Measurements from ENCODE around the gene CPNE6. TPM values are rescaled to one million over a fixed set of nuclear protein-coding genes. Genes with fewer than 3 reads are reported as not detected.

CPNE6 gene
- total RNA-seq, 1 donor from 2014 or later: not detected

DNA sequence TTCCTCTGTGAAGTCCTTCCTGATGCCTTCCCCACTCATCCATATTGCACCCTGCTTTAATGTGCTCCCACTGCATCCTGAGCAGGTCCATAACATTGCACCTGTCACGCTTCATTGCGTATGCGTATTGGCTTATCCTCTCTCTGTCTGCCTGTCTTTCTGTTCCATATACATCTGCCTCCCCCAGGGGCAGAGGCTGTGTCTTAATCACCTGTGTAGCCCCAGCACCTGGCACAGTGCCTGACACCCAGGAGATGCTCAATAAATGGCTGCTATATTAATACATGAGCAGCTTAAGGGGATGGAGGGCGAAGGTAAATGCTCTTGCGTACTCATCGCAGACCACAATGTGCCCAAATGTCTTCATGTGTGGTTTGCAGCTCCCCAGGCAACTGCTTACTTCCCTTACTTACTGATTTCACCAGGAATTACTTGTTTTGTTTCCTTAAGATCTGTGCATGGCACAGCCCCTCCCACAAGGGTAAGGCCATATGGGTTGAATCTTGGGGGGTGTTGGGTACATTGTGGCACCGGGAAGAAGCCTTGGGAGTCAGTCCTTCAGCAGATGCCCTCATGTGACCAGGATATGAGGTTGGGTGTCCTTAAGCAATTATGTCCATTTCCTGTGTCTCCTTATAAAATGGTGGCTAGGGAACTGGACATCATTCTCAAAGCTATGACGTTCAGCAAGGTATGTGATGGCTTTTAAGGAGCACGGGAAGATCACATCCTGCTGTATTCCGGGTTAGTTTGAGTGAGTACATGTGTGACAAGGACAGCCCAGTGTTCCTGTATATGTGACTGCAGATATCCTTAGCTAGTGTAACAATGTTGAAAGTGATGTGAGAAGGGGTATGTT lies 848 bp upstream of the CPNE6 start:
- no peak for DNase-seq

- DNase-seq: no peak
These were observed 571 bp downstream of the CPNE6 start for GRCh38 chr14:24071836-24072430.

GRCh38 chr14:24072436-24072835 lies 1.1 kb downstream of the CPNE6 start:
- no peak for DNase-seq

- no peak for DNase-seq
These were observed 1.8 kb downstream of the CPNE6 start for GRCh38 chr14:24072881-24073877.

DNA sequence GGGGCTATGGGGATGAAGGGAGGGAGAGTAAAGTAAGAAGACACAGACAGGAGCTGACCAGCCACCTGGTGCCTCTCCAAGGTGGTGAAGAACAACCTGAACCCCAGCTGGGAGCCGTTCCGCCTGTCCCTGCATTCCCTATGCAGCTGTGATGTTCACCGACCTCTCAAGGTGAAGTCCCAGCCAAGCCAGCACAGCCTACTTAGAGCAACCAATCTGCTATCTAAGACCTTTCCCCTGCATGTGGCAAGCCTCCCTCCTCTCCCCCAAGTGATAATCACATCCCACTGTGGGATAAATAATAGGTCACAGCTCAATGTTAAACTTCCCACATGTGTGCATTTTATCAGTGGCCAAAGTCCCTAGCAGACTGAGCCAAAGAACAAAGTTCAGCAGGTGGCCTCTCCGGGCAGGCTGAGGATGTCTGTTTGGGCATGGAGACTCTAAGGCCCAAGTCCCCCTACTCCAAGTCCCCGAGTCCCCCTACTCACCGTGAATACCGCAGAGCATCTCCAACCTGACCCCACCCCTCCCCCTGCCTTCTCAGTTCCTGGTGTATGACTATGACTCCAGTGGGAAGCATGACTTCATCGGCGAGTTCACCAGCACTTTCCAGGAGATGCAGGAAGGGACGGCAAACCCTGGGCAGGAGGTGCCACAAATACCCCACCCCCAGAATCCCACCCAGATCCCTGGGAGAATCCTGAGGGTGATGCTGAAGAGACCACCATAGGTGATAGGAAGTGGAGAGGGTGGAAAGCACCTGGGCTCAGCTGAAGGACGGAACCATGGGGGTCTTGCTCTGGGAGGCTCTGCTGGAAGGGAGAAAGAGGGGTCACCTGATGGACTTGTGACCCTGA lies 3.5 kb downstream of the CPNE6 start:
- no peak for DNase-seq

DNA sequence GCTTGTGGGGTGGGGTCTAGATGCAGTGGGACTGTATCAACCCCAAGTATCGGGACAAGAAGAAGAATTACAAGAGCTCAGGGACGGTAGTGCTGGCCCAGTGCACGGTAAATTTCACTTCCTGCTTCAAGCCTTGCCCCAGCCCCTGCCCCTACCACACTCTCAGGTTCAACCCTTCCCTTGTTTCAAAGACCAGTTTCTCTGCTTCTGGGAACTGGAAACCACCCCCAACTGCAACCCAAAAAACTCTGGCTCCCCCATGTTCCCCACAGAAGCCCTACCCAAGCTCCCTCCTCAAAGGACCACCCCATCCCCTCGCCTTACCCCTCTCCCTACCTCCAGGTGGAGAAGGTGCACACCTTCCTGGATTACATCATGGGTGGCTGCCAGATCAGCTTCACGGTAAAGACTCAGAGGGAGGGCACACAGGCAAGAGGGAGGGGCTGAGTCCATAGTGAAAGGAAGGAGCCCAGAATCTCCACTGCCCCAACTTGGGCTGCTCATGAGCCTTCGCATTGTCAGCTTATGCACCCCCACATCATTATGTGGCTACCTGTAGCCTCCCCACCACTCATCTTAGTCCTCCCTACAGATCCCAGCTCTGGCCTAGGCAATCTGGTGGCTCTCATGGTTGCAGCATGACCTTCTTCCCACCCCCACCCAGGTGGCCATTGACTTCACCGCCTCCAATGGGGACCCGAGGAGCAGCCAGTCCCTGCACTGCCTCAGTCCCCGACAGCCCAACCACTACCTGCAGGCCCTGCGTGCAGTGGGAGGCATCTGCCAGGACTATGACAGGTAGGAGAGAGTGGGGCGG lies 4.3 kb downstream of the CPNE6 start:
- DNase-seq: no peak

GRCh38 chr14:24076302-24076601 lies 4.9 kb downstream of the CPNE6 start:
- no peak for DNase-seq

GRCh38 chr14:24077086-24077485 lies 5.7 kb downstream of the CPNE6 start:
- no peak for DNase-seq

DNA sequence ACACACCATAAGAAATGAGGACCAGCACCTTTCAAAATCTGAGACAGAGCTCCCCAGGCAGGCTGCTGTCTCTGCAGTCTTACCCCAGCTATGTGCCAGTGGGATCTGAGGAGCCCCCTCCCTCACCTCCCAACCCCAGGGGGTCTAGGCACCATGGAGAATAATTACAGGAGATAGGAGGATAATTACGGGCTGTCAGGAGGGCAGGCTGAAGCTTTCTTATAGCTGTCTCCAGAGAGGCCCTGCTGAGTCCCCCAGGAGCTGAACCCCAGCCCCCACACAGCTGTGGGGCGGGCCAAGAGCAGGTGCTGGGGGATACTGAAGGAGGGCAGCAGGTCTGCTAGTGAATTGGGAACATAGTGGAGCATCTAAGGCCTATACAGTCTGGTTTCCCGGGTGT lies 6.8 kb downstream of the CPNE6 start:
- no peak for DNase-seq

DNA sequence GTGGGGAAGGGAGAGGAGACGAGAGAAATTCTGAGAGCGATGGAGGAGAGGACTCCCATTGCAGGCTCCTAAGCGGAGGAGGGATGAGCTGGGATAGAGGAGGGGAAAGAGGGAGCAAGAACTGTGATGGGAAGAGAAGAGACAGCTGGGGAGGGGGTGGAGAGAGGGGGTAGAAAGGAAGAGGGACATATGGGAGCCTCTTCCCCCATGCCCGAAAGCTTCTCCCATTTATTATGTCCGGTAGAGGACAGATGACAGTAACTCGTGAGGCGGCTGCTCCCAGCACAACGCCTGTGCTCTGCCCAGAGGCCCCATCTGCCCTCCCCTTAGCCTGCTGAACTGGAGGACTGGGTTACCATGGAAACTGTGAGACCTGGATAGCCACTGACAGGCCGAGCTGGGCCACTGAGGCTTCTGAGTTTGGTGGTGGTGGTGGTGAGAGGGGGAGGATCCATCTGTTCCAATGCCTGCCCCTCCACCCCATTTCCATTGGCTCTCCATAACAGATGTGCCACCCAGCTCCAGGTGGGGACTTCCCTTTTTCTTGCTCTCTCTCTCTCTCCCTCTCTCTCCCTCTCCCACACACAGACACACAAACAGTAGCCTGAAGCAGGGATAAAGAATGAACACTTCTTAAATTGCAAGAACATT lies 8.3 kb downstream of the CPNE6 start:
- no peak for DNase-seq

- no peak for DNase-seq
These were observed 8.8 kb downstream of the CPNE6 start for GRCh38 chr14:24080142-24080530.

GRCh38 chr14:24080888-24081738 lies 9.8 kb downstream of the CPNE6 start:
- peak; percentile 35 for DNase-seq

DNA sequence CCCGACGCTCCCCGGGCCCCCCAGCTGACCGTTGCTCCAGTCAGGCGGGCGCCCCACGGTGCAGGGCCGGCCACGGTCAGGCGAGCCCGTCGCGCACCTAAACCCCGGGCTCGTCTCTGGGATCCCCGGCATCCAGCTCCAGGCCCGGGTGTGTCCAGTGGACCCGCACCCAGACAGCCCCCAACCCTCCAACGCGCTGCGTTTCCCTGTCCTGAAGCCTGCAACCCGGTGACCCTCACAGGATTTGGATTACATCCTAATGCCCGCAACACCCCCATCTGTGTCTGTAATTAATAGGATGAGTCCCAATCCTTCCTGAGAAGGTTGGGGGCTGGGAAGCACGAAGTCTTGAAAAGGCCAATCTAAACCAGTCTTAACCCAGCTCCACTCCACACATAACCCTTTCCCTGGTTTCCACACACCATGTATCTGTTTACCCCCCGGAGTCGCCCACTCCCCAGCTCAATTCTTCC lies 10.4 kb downstream of the CPNE6 start:
- no peak for DNase-seq

DNA sequence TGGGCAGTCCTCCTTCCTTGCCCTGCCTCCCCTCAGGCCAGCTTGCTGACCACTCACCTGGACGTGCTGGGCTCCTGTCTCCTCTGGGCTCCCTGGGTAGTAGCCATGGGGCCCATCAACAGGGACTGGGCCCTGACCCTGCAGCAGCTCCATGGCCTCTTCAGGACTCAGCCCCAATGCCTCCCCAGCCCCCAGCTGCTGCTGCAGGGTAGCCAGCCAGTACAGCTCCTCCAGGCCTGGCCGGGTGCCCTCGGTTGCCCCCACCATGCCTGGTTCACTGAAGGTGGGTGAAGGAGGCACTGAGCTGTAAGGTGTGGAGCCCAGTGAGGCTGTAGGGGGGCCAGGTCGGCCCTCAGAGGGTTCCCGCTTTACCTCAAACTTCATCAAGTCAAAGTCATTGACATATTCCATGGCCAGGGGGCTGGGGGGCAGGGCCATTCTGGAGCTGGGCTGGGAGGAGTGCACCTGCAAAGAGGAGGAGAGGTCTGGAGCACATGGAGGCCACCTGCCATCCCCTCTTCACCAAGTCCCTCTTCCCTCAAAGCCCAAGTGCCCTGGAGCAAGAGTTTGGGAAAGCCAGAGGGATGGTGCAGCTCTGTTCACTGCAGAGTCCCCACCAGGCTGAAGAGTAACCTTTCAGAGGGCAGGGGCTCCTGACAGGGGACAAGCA lies 11.2 kb downstream of the CPNE6 start:
- no peak for DNase-seq

GRCh38 chr14:24083462-24083861 lies 12.1 kb downstream of the CPNE6 start:
- no peak for DNase-seq

- DNase-seq: no peak
These were observed 13.1 kb downstream of the CPNE6 start for GRCh38 chr14:24084440-24084839.

DNA sequence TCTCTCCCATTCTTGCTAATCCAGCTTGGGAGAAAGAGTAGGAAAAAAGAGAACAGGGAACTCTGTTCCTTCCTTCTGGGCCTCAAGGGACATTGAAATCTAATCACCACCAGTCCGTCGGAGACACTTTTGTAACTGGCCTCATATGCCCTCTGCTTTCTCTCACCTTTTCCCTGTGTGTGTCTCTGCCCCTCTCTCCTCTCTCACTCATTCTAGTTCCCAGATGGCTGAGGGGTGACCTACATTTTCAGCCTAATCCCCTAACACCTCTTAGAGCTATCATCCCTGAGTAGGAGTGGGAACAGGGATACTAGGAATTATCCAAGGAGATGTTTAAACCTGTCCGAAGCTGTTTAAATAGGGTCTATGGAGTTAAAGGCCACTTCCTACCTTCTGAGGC lies 13.9 kb downstream of the CPNE6 start:
- DNase-seq: no peak

- DNase-seq: no peak
These were observed 15.0 kb downstream of the CPNE6 start for GRCh38 chr14:24086193-24086955.

All from dermis blood vessel endothelial cell (primary cell).